HCT116 (cell line): Measurements from ENCODE around the gene ARHGEF39. TPM values are rescaled to one million over a fixed set of nuclear protein-coding genes. Genes with fewer than 3 reads are reported as not detected.

Source experiments
- ATAC-seq: fragments of 200-7000 bp; cut with Tn5 transposase; 2 replicates; pipeline ENCODE4 v1.9.1; 2020; ENCODE audit warnings: mild to moderate bottlenecking, moderate library complexity
- BruUV-seq: library from RNA; stranded (reverse); fragments of 400-500 nt; replicated peaks from 2 replicates; lab custom pipeline; 2021; lab: Mats Ljungman, UMichigan
- CTCF ChIA-PET: fragments of 300-600 bp; sonication (Branson Sonifier 250); formaldehyde crosslinking; loops from one replicate; lab custom pipeline; 2021; ENCODE audit warnings: antibody characterized with exemption; lab: Charles Lee
- POLR2A ChIA-PET: fragments of 300-600, 350-600 bp; sonication (Branson Sonifier 250); formaldehyde crosslinking; loops from one replicate; lab custom pipeline; 2021; ENCODE audit warnings: antibody characterized with exemption; lab: Charles Lee
- RAD21 ChIA-PET, 2 experiments: fragments of 300-600 bp; sonication (Branson Sonifier 250); formaldehyde crosslinking; loops; one replicate each; lab custom pipeline; 2023; ENCODE audit warnings: low total read pairs in 2 of 2; ENCODE audit not compliant: uncharacterized antibody in 2 of 2, unreplicated experiment in 2 of 2, low non-redundant PET in 1 of 2; lab: Charles Lee
- DNase-seq: peaks from one replicate; pipeline ENCODE4 v3.0.0-alpha.2; 2010; ENCODE audit warnings: low read depth, low spot score
- H2AFZ ChIP-seq: fragments of 200-600 bp; shearing (Covaris generic), sonication (generic); 2 replicates; pipeline ENCODE4 v1.6.1; 2017; ENCODE audit warnings: low read depth, mixed run types, mixed read lengths, antibody characterized with exemption, low read length; ENCODE audit not compliant: poor library complexity, severe bottlenecking
- H3K27ac ChIP-seq: 2 replicates; pipeline ENCODE4 v1.5.1; 2012; ENCODE audit warnings: low read depth, low read length
- H3K27me3 ChIP-seq: fragments of 200-600 bp; sonication (generic); 2 replicates; pipeline ENCODE4 v1.6.1; 2016; ENCODE audit warnings: mixed run types, low read length, mixed read lengths; ENCODE audit not compliant: insufficient read depth
- H3K36me3 ChIP-seq, 2 experiments: fragments of 200-500 bp in 1 of 2; fragments of 200-600 bp in 1 of 2; sonication (Bioruptor generic) in 1 of 2; sonication (generic) in 1 of 2; 2 replicates each; pipeline versions ENCODE4 v1.5.1 to v1.6.1; 2014 to 2016; ENCODE audit warnings: low read length in 2 of 2, inconsistent platforms in 1 of 2, mixed read lengths in 1 of 2, mixed run types in 1 of 2; ENCODE audit not compliant: insufficient read depth in 2 of 2, control insufficient read depth in 1 of 2
- H3K4me1 ChIP-seq, 2 experiments: fragments of 200-600 bp in 1 of 2; sonication (generic) in 1 of 2; 2 replicates each; pipeline versions ENCODE4 v1.5.1 to v1.6.1; 2012 to 2017; ENCODE audit warnings: low read length in 2 of 2, inconsistent platforms in 1 of 2, mild to moderate bottlenecking in 1 of 2, mixed read lengths in 1 of 2, mixed run types in 1 of 2, moderate library complexity in 1 of 2; ENCODE audit not compliant: insufficient read depth in 2 of 2, control insufficient read depth in 1 of 2
- H3K4me2 ChIP-seq: fragments of 200-600 bp; sonication (generic); 2 replicates; pipeline ENCODE4 v1.6.1; 2017; ENCODE audit warnings: mixed run types, low read length, mixed read lengths
- H3K4me3 ChIP-seq, 2 experiments: fragments of 200-600 bp in 1 of 2; sonication (generic) in 1 of 2; replicated peaks in 1 of 2; 2 replicates each; pipeline ENCODE4 v1.5.1; 2011 to 2016; ENCODE audit warnings: low read length in 2 of 2, control low read depth in 1 of 2, low read depth in 1 of 2, mild to moderate bottlenecking in 1 of 2, mixed read lengths in 1 of 2, mixed run types in 1 of 2
- H3K79me2 ChIP-seq: fragments of 200-600 bp; sonication (generic); 2 replicates; pipeline ENCODE4 v1.6.1; 2017; ENCODE audit warnings: mild to moderate bottlenecking, mixed run types, low read length, moderate library complexity, mixed read lengths; ENCODE audit not compliant: insufficient read depth
- H3K9ac ChIP-seq: fragments of 200-600 bp; sonication (generic); 2 replicates; pipeline ENCODE4 v1.6.1; 2016; ENCODE audit warnings: low read length, mixed read lengths
- H3K9me2 ChIP-seq: fragments of 200-600 bp; sonication (generic), shearing (Covaris generic); 2 replicates; pipeline ENCODE4 v1.6.1; 2017; ENCODE audit warnings: mixed run types, mild to moderate bottlenecking, moderate library complexity; ENCODE audit not compliant: insufficient read depth
- H3K9me3 ChIP-seq, 2 experiments: fragments of 200-500 bp in 1 of 2; fragments of 200-600 bp in 1 of 2; sonication (Bioruptor generic) in 1 of 2; sonication (generic) in 1 of 2; 2 replicates each; pipeline ENCODE4 v1.6.1; 2014 to 2017; ENCODE audit warnings: low read length in 2 of 2, mixed read lengths in 2 of 2, inconsistent platforms in 1 of 2, low read depth in 1 of 2, mild to moderate bottlenecking in 1 of 2, mixed run types in 1 of 2, moderate library complexity in 1 of 2; ENCODE audit not compliant: control insufficient read depth in 1 of 2, insufficient read depth in 1 of 2
- H4K20me1 ChIP-seq: fragments of 200-600 bp; sonication (generic), shearing (Covaris generic); 2 replicates; pipeline ENCODE4 v1.6.1; 2017; ENCODE audit warnings: mixed run types, mild to moderate bottlenecking, moderate library complexity; ENCODE audit not compliant: insufficient read depth
- ATF3 ChIP-seq: IDR thresholded peaks from 2 replicates; pipeline ENCODE4 v1.6.1; 2012
- EGR1 ChIP-seq: IDR thresholded peaks from 2 replicates; pipeline ENCODE4 v1.6.1; 2012; ENCODE audit warnings: low read depth
- ELF1 ChIP-seq: IDR thresholded peaks from 2 replicates; pipeline ENCODE4 v1.6.1; 2012; ENCODE audit warnings: low read depth, borderline replicate concordance
- EZH2 ChIP-seq: fragments of 200-600 bp; sonication (generic); IDR thresholded peaks from 2 replicates; pipeline ENCODE4 v1.6.1; 2017; ENCODE audit warnings: antibody characterized with exemption, mixed run types
- EZH2phosphoT487 ChIP-seq: fragments of 200-600 bp; IDR thresholded peaks from 2 replicates; pipeline ENCODE4 v1.6.1; 2018; ENCODE audit warnings: antibody characterized with exemption, borderline replicate concordance
- FOSL1 ChIP-seq: IDR thresholded peaks from 2 replicates; pipeline ENCODE4 v1.6.1; 2012; ENCODE audit warnings: low read depth
- JUND ChIP-seq: IDR thresholded peaks from 2 replicates; pipeline ENCODE4 v1.6.1; 2012
- MAX ChIP-seq: IDR thresholded peaks from 2 replicates; pipeline ENCODE4 v1.6.1; 2012
- POLR2A ChIP-seq: IDR thresholded peaks from 2 replicates; pipeline ENCODE4 v1.7.0; 2011; ENCODE audit warnings: borderline replicate concordance; ENCODE audit not compliant: insufficient read depth, insufficient read length; ENCODE audit errors: extremely low read depth
- RAD21 ChIP-seq: IDR thresholded peaks from 2 replicates; pipeline ENCODE4 v1.6.1; 2012; ENCODE audit warnings: low read depth, mild to moderate bottlenecking
- REST ChIP-seq: IDR thresholded peaks from 2 replicates; pipeline ENCODE4 v1.6.1; 2012; ENCODE audit warnings: low read depth
- SP1 ChIP-seq: IDR thresholded peaks from 2 replicates; pipeline ENCODE4 v1.6.1; 2012; ENCODE audit warnings: low read depth
- YY1 ChIP-seq: IDR thresholded peaks from 2 replicates; pipeline ENCODE4 v1.6.1; 2011; ENCODE audit warnings: low read length, low read depth, moderate library complexity, mild to moderate bottlenecking; ENCODE audit not compliant: insufficient replicate concordance; ENCODE audit errors: extremely low read depth
- ZFX ChIP-seq: fragments of 450-650 bp; IDR thresholded peaks from 2 replicates; pipeline ENCODE4 v1.6.1; 2017
- ZNF274 ChIP-seq: fragments of 200-500 bp; sonication (Bioruptor generic); IDR thresholded peaks from 2 replicates; pipeline ENCODE4 v1.6.1; 2014; ENCODE audit warnings: mild to moderate bottlenecking, low read depth, low read length, inconsistent platforms
- intact Hi-C: fragments of 100-400 bp; cut with micrococcal nuclease; formaldehyde crosslinking; loops from 2 replicates; pipeline ENCODE4 v1.10.0; 2022
- total RNA-seq: library from RNA; stranded (reverse); gene quantifications from one replicate; pipeline ENCODE4 v1.2.1, GENCODE V29; 2021; ENCODE audit not compliant: unreplicated experiment

The ARHGEF39 gene
- total RNA-seq, 1 experiment from 2014 or later, result 29.8 TPM

GRCh38 chr9:35706951-35707350, 42.0 kb upstream of the ARHGEF39 start:
- Histone ChIP-seq H3K9me3 (no peaks in the 10 kb centered on the region), H2AFZ (no peak overlapping the region), H3K4me3 (no peak overlapping the region), H3K9me2 (no peaks in the 10 kb centered on the region), H4K20me1 (no peaks in the 10 kb centered on the region), H3K36me3 (peaks cover 51 to 74% of the 10 kb centered on the region in 2 experiments), H3K27me3 (no peaks in the 10 kb centered on the region), H3K4me1 (no peaks in the 10 kb centered on the region), H3K79me2 (no peaks in the 10 kb centered on the region), H3K27ac (no peak overlapping the region), H3K4me2 (no peak overlapping the region), H3K9ac (no peak overlapping the region)
- intact Hi-C loops, result no loop called here
- no TSS peak for BruUV-seq
- DNase-seq (no peak), ATAC-seq (no peak)
- no peak for TF ChIP-seq MAX
- no peak for TF ChIP-seq REST
- no peak for TF ChIP-seq SP1
- no peak for TF ChIP-seq EZH2phosphoT487
- no peak for TF ChIP-seq EZH2
- no peak for TF ChIP-seq FOSL1
- TF ChIP-seq ZFX, result no peak
- TF ChIP-seq JUND, result no peak
- no peak for TF ChIP-seq ZNF274
- no peak for TF ChIP-seq EGR1
- TF ChIP-seq YY1, result no peak
- no peak for TF ChIP-seq POLR2A
- no peak for TF ChIP-seq ELF1
- TF ChIP-seq RAD21, result no peak
- TF ChIP-seq ATF3, result no peak
- POLR2A ChIA-PET, result no interaction called here
- CTCF ChIA-PET, result no interaction called here
- RAD21 ChIA-PET, result no interaction called here
